GM12878 (cell line): ENCODE results near the gene NPTX1. TPM values are rescaled to one million over a fixed set of nuclear protein-coding genes. Genes with fewer than 3 reads are reported as not detected.

Experiments
- ATAC-seq: fragments of 200-7000 bp; cut with Tn5 transposase; 3 replicates; pipeline ENCODE4 v1.9.1; 2020; ENCODE audit warnings: mild to moderate bottlenecking, moderate library complexity
- BruUV-seq: library from RNA; stranded (reverse); fragments of 400-500 nt; replicated peaks from 2 replicates; lab custom pipeline; 2021; lab: Mats Ljungman, UMichigan
- CTCF ChIA-PET: fragments of 300-600 bp; sonication (Branson Sonifier 250); formaldehyde crosslinking; extraction: SDS; loops from one replicate; lab custom pipeline; 2021; ENCODE audit warnings: inconsistent platforms; lab: Yijun Ruan, JAX
- POLR2A ChIA-PET: fragments of 350-600 bp; formaldehyde crosslinking; extraction: SDS; loops from one replicate; lab custom pipeline; 2021; ENCODE audit warnings: inconsistent platforms; lab: Charles Lee
- RAD21 ChIA-PET: fragments of 300-600 bp; sonication (Branson Sonifier 250); formaldehyde crosslinking; loops from one replicate; lab custom pipeline; 2023; ENCODE audit warnings: antibody characterized with exemption; ENCODE audit not compliant: unreplicated experiment; lab: Charles Lee
- SMC1A ChIA-PET: fragments of 300-600 bp; sonication (Branson Sonifier 250); formaldehyde crosslinking; loops from one replicate; lab custom pipeline; 2023; ENCODE audit not compliant: unreplicated experiment, uncharacterized antibody; lab: Charles Lee
- DNase-seq: peaks from one replicate; pipeline ENCODE4 v3.0.0-alpha.2; 2011; ENCODE audit warnings: low read depth, low spot score
- FAIRE-seq: peaks from 3 replicates; lab custom pipeline; 2011; peaks lifted over from hg19 to GRCh38; lab: Jason Lieb, UNC
- H2AFZ ChIP-seq: 2 replicates; pipeline ENCODE4 v1.6.0; 2011; ENCODE audit warnings: low read depth, low read length, control low read depth; ENCODE audit not compliant: control insufficient read depth
- H3K27ac ChIP-seq: 2 replicates; pipeline ENCODE4 v1.5.1; 2011; ENCODE audit warnings: control low read depth; ENCODE audit not compliant: control insufficient read depth, insufficient read depth
- H3K27me3 ChIP-seq, 2 experiments: replicated peaks in 1 of 2; 2 replicates each; pipeline versions ENCODE4 v1.6.0 to v1.6.1; 2011; ENCODE audit warnings: low read length in 1 of 2; ENCODE audit not compliant: control insufficient read depth in 2 of 2, insufficient read depth in 2 of 2
- H3K36me3 ChIP-seq, 2 experiments: 2 replicates each; pipeline ENCODE4 v1.5.1; 2011; ENCODE audit warnings: low read length in 1 of 2; ENCODE audit not compliant: control insufficient read depth in 2 of 2, insufficient read depth in 2 of 2
- H3K4me1 ChIP-seq: 2 replicates; pipeline ENCODE4 v1.6.1; 2011; ENCODE audit warnings: mild to moderate bottlenecking, low read length, moderate library complexity, mixed read lengths; ENCODE audit not compliant: control insufficient read depth, insufficient read depth
- H3K4me2 ChIP-seq: 2 replicates; pipeline ENCODE4 v1.6.0; 2011; ENCODE audit warnings: control low read depth; ENCODE audit not compliant: control insufficient read depth, insufficient read depth
- H3K4me3 ChIP-seq: fragments of 200-600 bp; sonication (generic); 2 replicates; pipeline ENCODE4 v1.5.1; 2016
- H3K79me2 ChIP-seq: 2 replicates; pipeline ENCODE4 v1.6.0; 2011; ENCODE audit warnings: low read length; ENCODE audit not compliant: control insufficient read depth, insufficient read depth
- H3K9ac ChIP-seq: 2 replicates; pipeline ENCODE4 v1.8.0; 2011; ENCODE audit warnings: low read length, control low read depth, mixed read lengths; ENCODE audit not compliant: control insufficient read depth, insufficient read depth
- H3K9me3 ChIP-seq: replicated peaks from 3 replicates; pipeline ENCODE4 v1.5.1; 2011; ENCODE audit warnings: mild to moderate bottlenecking, low read length; ENCODE audit not compliant: control insufficient read depth, insufficient read depth
- H4K20me1 ChIP-seq: 2 replicates; pipeline ENCODE4 v1.6.0; 2011; ENCODE audit not compliant: control insufficient read depth, insufficient read depth
- CBX5 ChIP-seq: sonication (generic); IDR thresholded peaks from 2 replicates; pipeline ENCODE4 v1.6.1; 2016; ENCODE audit warnings: low read depth, moderate library complexity, mild to moderate bottlenecking, inconsistent platforms
- IKZF2 ChIP-seq, 2 experiments: fragments of 450-650 bp; IDR thresholded peaks; 2 replicates each; pipeline ENCODE4 v1.6.1; 2017; ENCODE audit warnings: mild to moderate bottlenecking in 2 of 2, moderate library complexity in 2 of 2
- IRF4 ChIP-seq: IDR thresholded peaks from 2 replicates; pipeline ENCODE4 v1.6.1; 2011; ENCODE audit warnings: low read depth, low read length
- MEF2B ChIP-seq: fragments of 450-650 bp; IDR thresholded peaks from 2 replicates; pipeline ENCODE4 v1.6.1; 2018; ENCODE audit warnings: mild to moderate bottlenecking, moderate library complexity; ENCODE audit not compliant: partially characterized antibody, poor library complexity, severe bottlenecking
- NR2C1 ChIP-seq: fragments of 450-650 bp; IDR thresholded peaks from 2 replicates; pipeline ENCODE4 v1.6.1; 2017; ENCODE audit warnings: antibody characterized with exemption, mild to moderate bottlenecking, moderate library complexity
- POU2F2 ChIP-seq: IDR thresholded peaks from 3 replicates; pipeline ENCODE4 v1.6.1; 2011; ENCODE audit warnings: low read depth, mild to moderate bottlenecking, low read length, borderline replicate concordance
- RAD51 ChIP-seq: fragments of 450-650 bp; IDR thresholded peaks from 2 replicates; pipeline ENCODE4 v1.6.1; 2016; ENCODE audit warnings: moderate library complexity, mild to moderate bottlenecking, inconsistent platforms
- RCOR1 ChIP-seq: conservative IDR thresholded peaks from 2 replicates; pipeline ENCODE4 v1.6.1; 2012; ENCODE audit warnings: low read depth, low read length, improper control_type of control experiment
- SREBF2 ChIP-seq: IDR thresholded peaks from 2 replicates; pipeline ENCODE4 v1.6.1; 2012; ENCODE audit warnings: mild to moderate bottlenecking, low read length
- SUPT20H ChIP-seq: IDR thresholded peaks from 2 replicates; pipeline ENCODE4 v1.6.1; 2011; ENCODE audit warnings: low read depth, mild to moderate bottlenecking, low read length, moderate library complexity, borderline replicate concordance; ENCODE audit not compliant: control insufficient read depth
- ZNF207 ChIP-seq: fragments of 450-650 bp; IDR thresholded peaks from 2 replicates; pipeline ENCODE4 v1.6.1; 2014; ENCODE audit warnings: antibody characterized with exemption, mild to moderate bottlenecking, borderline replicate concordance
- ZZZ3 ChIP-seq: IDR thresholded peaks from 2 replicates; pipeline ENCODE4 v1.6.1; 2011; ENCODE audit warnings: low read depth; ENCODE audit not compliant: control insufficient read depth, insufficient read length
- WGBS: methylation state at CpG from one replicate; pipeline ENCODE4 v1.1.6; 2016; ENCODE audit warnings: low lambda C conversion rate; ENCODE audit not compliant: insufficient replicate concordance, insufficient coverage; ENCODE audit errors: missing lambda C conversion rate; 5-methylcytosine and 5-hydroxymethylcytosine counted together
- in situ Hi-C: fragments of 300-500 bp; cut with MboI; formaldehyde crosslinking; loops from 9 replicates; pipeline ENCODE4 v1.14.3; 2018; ENCODE audit warnings: mixed read lengths
- intact Hi-C: fragments of 100-400 bp; cut with micrococcal nuclease; formaldehyde crosslinking; loops from one replicate; pipeline ENCODE4 v1.14.2; 2022; ENCODE audit not compliant: unreplicated experiment
- polyA plus RNA-seq, 11 experiments: library from polyadenylated mRNA; depleted of rRNA in 4 of 11; unstranded in 6 of 11; stranded (reverse) in 5 of 11; fragments of >200 nt; fragmentation: Nextera tagmentation in 4 of 11; fragmentation: Illumina TruSeq in 1 of 11; extraction: Ambion mirVana in 4 of 11; extraction: Trizol in 1 of 11; gene quantifications; 1 replicate in 1 of 11; 2 replicates in 10 of 11; pipeline versions ENCODE4 v1.2.1 to v1.2.3, GENCODE V29; 2011 to 2016; ENCODE audit warnings: inconsistent platforms in 2 of 11, missing spikeins in 2 of 11, low read depth in 1 of 11
- total RNA-seq, 4 experiments: library from RNA; depleted of rRNA in 3 of 4; stranded (reverse); fragments of >200 nt in 3 of 4; fragmentation: Illumina TruSeq in 1 of 4; extraction: Trizol in 1 of 4; gene quantifications; 2 replicates each; pipeline versions ENCODE4 v1.2.1 to v1.2.3, GENCODE V29; 2013 to 2021
- TF ChIP-seq, protein P1 (sequence below): fragments of 450-650 bp; IDR thresholded peaks from 2 replicates; pipeline ENCODE4 v1.6.1; 2016; ENCODE audit warnings: mild to moderate bottlenecking
- TF ChIP-seq, protein P2 (sequence below): fragments of 450-650 bp; IDR thresholded peaks from 2 replicates; pipeline ENCODE4 v1.6.1; 2017; ENCODE audit warnings: antibody characterized with exemption, mild to moderate bottlenecking, moderate library complexity
- TF ChIP-seq, protein P3 (sequence below): fragments of 150-350 bp; IDR thresholded peaks from 2 replicates; pipeline ENCODE4 v1.6.1; 2016; ENCODE audit warnings: low read depth, low read length
- TF ChIP-seq, protein P4 (sequence below): fragments of 450-650 bp; IDR thresholded peaks from 2 replicates; pipeline ENCODE4 v1.6.1; 2016; ENCODE audit warnings: mild to moderate bottlenecking

NPTX1 gene
- total and polyA plus RNA-seq, 10 of the 15 experiments (the other 5 are each of a cell fraction or from before 2014, with no cell fraction given) = not detected

DNA sequence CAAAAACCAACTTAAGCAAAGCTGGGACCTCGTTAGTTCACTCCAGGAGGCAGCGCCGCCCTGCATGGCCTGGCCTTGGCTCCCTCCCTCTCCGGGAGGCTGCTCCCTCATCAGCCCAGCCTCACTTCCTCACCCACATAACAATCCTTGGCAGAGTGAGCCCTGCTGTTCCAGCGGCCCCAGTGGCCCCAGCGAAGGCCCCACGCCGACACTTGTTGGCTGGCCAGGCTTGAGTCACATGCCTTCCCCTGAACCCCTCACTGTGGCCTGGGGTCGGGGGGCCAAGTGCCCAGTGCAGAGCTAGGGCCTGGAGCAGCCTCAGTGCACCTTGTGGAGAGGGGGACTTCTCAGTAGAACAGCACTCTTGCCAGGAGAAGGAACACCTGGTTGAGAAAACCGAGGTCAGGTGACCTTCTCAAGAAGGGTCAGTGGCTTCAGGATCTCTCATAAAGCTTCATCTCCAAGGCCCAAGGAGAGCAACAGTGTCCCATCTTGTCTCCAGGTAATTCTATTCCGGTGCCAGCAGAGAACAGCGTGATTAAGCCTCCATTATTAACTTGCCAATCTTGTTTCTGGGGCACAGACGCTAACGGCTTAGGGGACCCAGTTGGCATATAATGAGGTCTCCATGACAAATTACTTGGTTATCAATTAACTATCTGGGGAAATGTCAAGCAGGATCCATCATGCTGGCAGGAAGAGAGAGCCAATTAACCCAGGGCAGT, 34.6 kb downstream of the NPTX1 start:
- no peaks in the 10 kb centered on the region for H4K20me1 ChIP-seq
- in situ Hi-C loops = no loop called here
- H3K27me3 ChIP-seq = no peaks in the 10 kb centered on the region; a peak in 1 of 4 replicates
- no peaks in the 10 kb centered on the region for H3K9me3 ChIP-seq
- no peaks in the 10 kb centered on the region for H3K79me2 ChIP-seq
- no peak overlapping the region for H3K9ac ChIP-seq
- intact Hi-C loops = no loop called here
- CTCF ChIA-PET = no interaction called here
- whole genome bisulfite sequencing = 55% methylated on average over 14 of the region's 14 CpGs
- RAD21 ChIA-PET = no interaction called here
- no peaks in the 10 kb centered on the region for H3K4me1 ChIP-seq
- H3K27ac ChIP-seq = no peak overlapping the region
- FAIRE-seq (no peak), DNase-seq (no peak), ATAC-seq (no peak)
- no peak overlapping the region for H3K4me2 ChIP-seq
- no peak overlapping the region for H3K4me3 ChIP-seq
- no peaks in the 10 kb centered on the region for H3K36me3 ChIP-seq
- no peak overlapping the region for H2AFZ ChIP-seq
- POLR2A ChIA-PET = no interaction called here
- no TSS peak for BruUV-seq
- SMC1A ChIA-PET = no interaction called here
- TF ChIP-seq MEF2B (no peak), SREBF2 (no peak), IRF4 (no peak), SUPT20H (no peak), ZNF207 (no peak), POU2F2 (no peak), RAD51 (no peak), RCOR1 (no peak), ZZZ3 (no peak), NR2C1 (no peak), CBX5 (no peak), IKZF2 (IDR thresholded peaks at IDR 0.05) (no peak)
- TF ChIP-seq, protein P1, sequence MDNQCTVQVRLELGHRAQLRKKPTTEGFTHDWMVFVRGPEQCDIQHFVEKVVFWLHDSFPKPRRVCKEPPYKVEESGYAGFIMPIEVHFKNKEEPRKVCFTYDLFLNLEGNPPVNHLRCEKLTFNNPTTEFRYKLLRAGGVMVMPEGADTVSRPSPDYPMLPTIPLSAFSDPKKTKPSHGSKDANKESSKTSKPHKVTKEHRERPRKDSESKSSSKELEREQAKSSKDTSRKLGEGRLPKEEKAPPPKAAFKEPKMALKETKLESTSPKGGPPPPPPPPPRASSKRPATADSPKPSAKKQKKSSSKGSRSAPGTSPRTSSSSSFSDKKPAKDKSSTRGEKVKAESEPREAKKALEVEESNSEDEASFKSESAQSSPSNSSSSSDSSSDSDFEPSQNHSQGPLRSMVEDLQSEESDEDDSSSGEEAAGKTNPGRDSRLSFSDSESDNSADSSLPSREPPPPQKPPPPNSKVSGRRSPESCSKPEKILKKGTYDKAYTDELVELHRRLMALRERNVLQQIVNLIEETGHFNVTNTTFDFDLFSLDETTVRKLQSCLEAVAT = no peak
- TF ChIP-seq, protein P2, sequence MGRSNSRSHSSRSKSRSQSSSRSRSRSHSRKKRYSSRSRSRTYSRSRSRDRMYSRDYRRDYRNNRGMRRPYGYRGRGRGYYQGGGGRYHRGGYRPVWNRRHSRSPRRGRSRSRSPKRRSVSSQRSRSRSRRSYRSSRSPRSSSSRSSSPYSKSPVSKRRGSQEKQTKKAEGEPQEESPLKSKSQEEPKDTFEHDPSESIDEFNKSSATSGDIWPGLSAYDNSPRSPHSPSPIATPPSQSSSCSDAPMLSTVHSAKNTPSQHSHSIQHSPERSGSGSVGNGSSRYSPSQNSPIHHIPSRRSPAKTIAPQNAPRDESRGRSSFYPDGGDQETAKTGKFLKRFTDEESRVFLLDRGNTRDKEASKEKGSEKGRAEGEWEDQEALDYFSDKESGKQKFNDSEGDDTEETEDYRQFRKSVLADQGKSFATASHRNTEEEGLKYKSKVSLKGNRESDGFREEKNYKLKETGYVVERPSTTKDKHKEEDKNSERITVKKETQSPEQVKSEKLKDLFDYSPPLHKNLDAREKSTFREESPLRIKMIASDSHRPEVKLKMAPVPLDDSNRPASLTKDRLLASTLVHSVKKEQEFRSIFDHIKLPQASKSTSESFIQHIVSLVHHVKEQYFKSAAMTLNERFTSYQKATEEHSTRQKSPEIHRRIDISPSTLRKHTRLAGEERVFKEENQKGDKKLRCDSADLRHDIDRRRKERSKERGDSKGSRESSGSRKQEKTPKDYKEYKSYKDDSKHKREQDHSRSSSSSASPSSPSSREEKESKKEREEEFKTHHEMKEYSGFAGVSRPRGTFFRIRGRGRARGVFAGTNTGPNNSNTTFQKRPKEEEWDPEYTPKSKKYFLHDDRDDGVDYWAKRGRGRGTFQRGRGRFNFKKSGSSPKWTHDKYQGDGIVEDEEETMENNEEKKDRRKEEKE = no peak
- TF ChIP-seq, protein P3, sequence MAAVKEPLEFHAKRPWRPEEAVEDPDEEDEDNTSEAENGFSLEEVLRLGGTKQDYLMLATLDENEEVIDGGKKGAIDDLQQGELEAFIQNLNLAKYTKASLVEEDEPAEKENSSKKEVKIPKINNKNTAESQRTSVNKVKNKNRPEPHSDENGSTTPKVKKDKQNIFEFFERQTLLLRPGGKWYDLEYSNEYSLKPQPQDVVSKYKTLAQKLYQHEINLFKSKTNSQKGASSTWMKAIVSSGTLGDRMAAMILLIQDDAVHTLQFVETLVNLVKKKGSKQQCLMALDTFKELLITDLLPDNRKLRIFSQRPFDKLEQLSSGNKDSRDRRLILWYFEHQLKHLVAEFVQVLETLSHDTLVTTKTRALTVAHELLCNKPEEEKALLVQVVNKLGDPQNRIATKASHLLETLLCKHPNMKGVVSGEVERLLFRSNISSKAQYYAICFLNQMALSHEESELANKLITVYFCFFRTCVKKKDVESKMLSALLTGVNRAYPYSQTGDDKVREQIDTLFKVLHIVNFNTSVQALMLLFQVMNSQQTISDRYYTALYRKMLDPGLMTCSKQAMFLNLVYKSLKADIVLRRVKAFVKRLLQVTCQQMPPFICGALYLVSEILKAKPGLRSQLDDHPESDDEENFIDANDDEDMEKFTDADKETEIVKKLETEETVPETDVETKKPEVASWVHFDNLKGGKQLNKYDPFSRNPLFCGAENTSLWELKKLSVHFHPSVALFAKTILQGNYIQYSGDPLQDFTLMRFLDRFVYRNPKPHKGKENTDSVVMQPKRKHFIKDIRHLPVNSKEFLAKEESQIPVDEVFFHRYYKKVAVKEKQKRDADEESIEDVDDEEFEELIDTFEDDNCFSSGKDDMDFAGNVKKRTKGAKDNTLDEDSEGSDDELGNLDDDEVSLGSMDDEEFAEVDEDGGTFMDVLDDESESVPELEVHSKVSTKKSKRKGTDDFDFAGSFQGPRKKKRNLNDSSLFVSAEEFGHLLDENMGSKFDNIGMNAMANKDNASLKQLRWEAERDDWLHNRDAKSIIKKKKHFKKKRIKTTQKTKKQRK = no peak
- TF ChIP-seq, protein P4, sequence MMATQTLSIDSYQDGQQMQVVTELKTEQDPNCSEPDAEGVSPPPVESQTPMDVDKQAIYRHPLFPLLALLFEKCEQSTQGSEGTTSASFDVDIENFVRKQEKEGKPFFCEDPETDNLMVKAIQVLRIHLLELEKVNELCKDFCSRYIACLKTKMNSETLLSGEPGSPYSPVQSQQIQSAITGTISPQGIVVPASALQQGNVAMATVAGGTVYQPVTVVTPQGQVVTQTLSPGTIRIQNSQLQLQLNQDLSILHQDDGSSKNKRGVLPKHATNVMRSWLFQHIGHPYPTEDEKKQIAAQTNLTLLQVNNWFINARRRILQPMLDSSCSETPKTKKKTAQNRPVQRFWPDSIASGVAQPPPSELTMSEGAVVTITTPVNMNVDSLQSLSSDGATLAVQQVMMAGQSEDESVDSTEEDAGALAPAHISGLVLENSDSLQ = no peak
